HG02981 (cell line): ENCODE results near the gene F11R.
"Not testable (repeated sequence)": the region's sequence is repeated elsewhere in the genome, so short reads cannot be mapped to it uniquely, and the experiment has no call there.

Experiments used
- ATAC-seq: cut with Tn5 transposase; IDR thresholded peaks from one replicate; pipeline ENCODE4 v1.9.1; 2021; ENCODE audit warnings: mild to moderate bottlenecking, moderate library complexity; ENCODE audit not compliant: unreplicated experiment

Gene F11R

DNA sequence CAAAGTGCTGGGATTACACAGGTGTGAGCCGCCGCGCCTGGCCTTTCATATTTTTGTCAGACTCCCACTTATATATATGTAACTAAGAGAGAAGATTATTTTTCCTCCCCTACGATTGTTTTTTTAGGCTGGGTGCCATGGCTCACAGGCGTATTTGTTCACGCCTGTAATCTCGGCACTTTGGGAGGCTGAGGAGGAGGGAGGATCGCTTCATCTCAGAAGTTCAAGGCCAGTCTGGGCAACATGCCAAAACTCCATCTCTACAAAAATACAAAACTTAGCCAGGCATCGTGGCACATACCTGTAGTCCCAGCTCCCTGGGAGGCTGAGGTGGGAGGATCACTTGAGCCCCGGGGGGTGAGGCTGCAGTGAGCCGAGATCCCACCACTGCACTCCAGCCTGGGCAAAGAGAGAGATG is 42.4 kb downstream of the F11R start:
- no peak for ATAC-seq

DNA sequence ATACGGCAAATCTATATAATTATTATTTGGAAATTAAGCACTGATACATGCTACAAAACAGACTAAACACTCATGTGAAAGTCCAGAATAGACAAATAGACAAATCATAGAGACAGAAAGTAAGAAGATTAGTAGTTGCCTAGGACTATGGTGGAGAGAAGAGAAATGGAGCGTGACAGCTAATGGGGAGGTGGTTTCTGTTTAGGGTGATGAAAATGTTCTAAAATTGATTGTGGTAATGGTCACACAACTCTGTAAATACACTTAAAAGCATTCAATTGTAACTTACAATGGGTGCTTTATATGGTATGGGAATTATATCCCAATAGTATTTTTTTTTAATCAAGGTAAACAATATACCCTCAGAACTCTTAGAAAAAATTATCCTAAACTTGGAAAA is 45.9 kb downstream of the F11R start:
- no peak for ATAC-seq

DNA sequence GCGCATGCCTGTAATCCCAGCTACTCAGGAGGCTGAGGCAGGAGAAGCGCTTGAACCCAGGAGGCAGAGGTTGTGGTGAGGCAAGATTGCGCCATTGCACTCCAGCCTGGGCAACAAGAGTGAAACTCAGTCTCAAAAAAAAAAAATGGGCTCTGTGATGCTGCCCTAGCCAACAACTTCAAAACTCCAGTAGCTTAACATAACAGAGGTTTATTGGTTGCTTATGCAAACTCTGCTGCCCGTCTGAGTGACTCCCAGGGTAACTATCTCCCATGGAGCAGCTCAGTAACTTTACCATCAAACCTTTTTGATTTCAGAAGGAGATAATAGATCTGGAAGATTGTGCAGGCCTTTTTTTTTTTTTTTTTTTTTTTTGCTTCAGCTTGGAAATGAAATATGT is 47.5 kb downstream of the F11R start:
- ATAC-seq = no peak

DNA sequence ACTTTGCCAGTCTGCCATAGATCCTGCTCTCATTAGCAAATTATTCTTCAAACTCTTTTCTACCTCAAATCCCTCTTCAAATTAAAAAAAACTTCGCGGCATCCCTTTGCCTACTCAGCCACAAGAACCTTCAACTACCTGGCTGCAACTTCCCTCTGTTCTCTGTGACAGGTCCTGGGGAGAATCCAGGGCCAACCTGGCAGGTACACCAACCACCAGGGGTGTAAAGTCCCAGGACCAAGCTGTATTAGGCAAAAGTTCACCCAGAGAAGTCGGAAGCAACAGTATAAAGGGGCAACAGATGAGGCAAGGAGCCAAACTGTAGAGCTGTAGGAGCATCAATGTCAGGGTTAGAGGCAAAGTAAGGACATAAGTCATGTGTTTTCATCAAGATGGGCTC is 48.0 kb downstream of the F11R start:
- ATAC-seq = no peak

DNA sequence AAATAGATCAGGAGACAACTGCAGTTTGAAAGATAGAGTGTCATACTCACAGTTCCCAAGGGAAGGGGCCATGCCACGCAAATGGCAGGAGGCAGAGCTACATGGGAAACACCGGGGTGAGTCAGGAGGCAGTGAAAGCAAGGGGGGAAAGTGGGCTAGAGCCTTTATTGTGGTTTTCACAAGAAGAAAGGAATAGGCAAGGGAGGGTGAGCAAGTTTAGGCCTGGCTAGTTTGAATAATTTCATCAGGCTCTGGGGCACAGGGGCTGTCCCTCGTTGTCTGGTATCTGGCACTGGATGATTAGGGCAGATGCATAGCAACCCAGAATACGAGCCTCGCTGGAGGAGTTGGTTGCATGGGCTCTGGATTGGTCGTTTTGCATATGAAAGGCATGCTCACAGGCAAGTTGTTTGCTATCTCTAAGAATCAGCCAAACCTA is 49.3 kb downstream of the F11R start:
- ATAC-seq = peak; percentile 34

DNA sequence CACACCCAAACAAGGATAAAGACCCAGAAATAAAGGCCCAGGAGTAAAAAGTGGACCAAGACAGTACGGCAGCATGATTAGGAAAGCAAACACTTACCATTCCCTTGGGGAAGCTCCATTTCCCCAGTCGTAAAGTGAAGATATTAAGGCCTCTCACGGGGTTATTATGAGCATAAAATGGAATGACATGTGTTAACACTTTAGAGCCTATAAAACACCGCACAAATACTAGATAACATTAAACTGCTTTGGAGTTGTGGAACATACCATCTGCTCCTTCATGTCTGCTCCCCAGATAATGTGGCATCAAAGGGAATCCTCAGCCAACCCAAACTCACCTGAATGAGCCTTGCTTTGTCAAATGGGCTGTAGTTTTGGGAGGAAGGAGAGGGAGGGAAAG is 57.4 kb downstream of the F11R start:
- ATAC-seq = no peak

DNA sequence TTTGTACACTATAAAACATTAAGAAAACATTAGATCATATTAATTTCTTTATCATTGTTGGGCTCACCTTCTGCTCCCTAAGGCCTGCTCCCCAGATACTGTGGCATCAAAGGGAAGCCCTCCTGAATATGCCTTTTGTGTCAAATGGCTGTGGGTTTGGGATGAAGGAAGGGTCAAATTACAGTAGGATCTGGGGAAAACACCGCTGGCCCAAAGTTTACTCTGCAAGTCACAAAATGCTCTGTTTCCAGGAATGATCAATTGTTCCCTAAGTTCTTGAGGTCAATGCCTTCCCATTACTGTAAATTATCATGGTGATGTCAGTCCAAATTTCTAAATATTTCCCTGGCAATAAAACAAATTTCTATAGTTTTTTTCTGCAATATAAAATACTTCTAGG is 59.5 kb downstream of the F11R start:
- no peak for ATAC-seq

DNA sequence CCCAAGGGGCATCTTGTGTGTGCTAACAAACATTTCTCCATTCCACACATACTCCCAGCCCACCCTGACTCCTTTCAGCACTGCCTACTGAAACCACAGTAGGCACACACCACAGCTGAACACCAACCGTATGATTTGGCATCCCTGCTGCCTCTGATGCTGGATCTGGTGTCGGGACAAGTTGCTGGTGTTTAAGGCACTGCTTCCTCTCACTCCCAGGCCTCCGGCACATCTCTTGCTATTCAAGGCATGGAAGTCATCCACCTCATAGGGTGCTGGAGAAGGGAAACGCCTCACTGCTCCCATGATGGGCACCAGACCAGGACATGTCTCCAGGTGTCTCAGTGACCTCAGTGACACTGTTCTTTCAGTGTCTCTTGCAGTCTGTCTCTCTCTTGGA is 64.0 kb downstream of the F11R start:
- ATAC-seq = no peak

DNA sequence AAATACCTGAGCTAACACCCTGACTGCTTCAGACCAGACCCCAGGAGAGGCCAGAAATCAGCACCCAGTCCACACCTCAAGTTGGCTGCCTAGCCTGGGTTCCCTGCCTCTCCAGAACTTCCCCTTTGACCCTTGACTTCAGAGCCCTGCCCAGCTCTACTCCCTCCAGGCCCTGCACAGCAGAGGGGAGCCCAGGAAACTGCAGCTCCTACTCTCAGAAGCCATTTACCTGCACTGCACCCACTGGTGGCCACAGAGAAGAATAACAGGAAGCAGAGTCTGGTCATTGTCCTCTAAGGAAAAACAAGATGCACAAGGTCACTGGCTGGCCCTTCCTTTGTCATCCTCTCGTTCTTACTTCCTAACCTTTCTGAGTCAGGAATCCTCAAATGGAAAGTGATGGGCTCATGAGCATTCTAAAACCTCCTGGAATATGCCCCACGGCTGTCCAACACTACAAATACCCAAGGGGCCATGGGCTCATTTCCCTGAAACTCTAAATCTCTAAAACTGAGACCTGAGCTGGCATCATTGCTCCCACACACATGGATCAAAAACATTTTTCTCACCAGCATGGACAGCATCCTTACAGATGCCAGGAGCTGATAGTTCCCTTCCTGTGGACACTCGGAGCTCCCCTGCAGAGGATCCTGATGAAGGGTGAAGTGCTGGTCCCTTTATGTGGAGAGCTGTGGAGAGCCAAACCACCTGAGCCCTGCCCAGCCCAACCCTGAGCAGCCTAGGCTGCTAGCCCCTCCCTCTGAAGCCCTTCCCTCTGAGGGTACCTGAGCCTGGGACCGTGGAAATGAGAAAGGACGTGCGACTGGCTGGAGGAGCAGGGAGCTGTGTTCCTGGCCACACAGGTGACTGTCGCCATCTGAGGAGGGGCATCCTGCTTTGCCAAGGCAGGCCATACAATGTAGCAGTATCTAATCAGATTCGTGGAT is 66.5 kb downstream of the F11R start, which contains the start of gene ITLN2:
TSS of gene ITLN2 (minus strand) at position 652 of the 947 bp plus-strand sequence. CDS start at position 584, 68 bp downstream.
- no peak for ATAC-seq

DNA sequence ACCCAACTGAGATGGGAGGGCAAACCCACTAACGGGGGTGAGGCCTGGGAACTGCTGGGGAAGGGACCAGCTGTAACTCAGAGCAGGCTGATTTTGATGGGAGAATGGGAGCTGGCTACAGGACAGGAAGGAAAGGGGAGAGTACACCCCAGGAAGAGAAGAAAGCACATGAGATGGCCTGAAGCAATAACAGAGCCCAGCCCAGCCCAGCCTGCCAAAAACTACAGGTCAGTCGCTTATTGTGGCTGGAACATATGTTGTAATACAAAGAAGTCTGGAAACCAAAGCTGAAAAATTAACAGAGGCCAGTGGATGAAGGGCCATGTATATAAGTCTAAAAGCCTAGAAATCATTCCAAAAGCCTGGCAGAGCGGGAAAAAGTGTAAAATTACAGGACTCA is 67.9 kb downstream of the F11R start:
- no peak for ATAC-seq

DNA sequence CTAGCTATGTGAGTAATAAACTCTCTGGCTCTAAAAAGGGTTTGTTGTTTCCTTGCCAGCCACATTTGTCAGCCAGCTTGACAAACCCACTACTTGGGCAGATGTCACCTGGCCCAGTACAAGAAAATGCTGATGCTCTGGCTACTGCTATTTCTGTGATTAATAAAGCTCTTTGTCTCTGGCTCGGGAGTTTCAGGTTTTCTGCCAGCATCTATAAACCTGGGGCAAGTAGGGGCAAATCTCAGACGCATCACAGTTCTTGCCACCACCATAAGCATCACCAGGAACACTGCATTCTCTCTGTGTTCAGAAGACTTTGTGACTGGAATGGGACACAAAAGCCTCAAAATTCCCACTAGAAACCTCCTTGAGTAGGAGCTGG is 68.8 kb downstream of the F11R start:
- ATAC-seq = no peak

DNA sequence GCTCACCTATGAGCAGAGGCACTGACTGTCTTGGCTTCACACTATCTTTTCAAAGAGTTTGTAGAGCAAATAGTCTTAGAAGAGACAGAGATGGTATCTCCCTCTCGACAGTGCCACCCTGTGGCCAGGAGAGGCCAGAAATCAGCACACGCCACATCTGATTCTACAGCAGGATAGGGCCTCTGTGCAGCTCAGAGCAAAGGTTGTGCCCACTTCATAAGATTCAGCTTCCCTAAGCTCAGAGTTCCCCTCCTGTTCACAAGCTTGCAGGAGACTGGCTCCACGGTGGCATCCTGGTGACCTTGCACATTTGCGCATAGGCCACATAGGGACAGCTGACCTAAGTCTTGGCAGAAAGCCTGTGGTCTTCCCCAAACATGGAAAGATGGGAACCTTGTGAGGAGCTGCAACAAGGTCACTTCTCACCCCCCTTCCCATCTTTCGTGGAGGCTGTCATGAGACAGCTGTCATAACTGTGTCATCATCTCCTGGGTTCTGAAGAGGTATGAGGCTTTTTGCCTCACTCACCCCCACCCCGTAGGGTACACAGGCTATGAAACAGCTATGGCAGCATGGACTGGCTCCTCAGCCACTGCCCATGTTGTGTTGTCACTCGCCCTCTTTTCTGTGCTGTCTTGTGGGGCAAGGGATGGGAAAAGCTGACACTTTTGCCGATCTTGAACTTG is 69.4 kb downstream of the F11R start:
- no peak for ATAC-seq

DNA sequence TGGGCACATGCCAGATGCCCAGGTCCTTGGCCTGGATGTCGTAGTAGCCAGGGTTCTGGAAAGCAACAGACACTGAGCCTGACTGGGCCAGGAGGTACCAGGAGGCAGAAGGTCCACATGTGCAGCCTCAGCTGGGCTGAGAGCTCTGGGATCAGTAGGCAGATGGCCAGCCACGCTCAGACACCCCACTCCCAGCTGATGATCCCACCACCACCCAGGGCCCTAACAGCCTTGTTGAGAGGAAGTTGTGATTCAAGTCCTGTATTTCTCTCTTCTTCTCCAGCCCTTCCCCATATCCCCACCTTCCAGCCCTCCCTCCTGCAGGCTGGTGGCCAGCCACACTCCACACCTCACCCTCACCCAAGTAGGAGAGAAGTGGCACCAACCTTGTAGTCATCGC is 70.3 kb downstream of the F11R start:
- no peak for ATAC-seq

DNA sequence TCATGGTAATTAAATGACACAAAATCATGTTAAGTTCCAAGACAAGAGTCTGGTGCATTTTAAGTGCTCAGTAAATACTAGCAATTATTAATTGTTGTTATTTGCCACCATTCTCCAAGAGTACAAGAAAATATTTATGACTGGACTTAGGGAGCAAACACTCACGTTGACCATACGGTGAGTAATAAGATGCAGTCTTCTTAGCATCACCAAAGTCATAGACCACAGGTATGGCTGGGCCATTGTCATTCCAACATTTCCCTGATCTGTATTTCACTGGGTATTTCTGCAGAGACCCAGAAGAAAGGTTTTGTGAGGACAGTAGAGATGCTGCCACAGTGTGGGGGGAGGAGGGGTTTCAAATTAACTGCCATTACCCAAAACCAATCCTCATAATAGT is 71.1 kb downstream of the F11R start:
- no peak for ATAC-seq

DNA sequence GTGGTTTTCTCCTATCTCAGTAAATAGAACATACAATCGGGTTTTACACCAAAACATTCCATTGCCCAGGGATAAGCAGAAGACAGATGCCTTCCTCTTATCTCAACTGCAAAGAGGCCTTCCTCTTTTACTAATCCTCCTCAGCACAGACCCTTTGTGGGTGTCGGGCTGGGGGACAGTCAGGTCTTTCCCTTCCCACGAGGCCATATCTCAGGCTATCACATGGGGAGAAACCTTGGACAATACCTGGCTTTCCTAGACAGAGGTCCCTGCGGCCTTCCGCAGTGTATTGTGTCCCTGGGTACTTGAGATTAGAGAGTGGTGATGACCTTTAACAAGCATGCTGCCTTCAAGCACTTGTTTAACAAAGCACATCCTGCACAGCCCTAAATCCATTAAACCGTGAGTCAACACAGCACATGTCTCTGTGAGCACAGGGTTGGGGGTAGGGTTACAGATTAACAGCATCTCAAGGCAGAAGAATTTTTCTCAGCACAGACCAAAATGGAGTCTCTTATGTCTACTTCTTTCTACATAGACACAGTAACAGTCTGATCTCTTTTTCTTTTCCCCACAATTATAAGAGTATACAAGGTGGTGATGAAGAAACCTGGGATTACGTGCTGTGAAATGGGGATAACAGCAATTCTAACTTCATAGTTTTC is 71.6 kb downstream of the F11R start:
- ATAC-seq = not testable (repeated sequence)

DNA sequence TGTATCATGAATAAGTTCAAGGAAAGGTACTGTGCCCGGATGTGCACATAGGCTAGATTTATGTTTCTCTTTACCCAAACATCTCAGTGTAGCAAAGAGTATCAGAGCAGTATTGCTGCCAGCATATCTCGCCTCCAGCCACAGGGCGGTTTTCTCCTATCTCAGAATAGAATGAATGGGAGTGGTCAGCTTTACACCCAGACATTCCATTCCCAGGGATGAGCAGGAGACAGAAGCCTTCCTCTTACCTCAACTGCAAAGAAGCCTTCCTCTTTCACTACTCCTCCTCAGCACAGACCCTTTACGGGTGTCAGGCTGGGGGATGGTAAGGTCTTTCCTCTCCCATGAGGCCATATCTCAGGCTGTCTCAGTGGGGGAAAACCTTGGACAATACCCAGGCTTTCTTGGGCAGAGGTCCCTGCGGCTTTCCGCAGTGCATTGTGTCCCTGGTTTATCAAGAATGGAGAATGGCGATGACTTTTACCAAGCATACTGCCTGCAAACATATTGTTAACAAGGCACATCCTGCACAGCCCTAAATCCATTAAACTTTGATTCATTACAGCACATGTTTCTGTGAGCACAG is 73.7 kb downstream of the F11R start:
- not testable (repeated sequence) for ATAC-seq

DNA sequence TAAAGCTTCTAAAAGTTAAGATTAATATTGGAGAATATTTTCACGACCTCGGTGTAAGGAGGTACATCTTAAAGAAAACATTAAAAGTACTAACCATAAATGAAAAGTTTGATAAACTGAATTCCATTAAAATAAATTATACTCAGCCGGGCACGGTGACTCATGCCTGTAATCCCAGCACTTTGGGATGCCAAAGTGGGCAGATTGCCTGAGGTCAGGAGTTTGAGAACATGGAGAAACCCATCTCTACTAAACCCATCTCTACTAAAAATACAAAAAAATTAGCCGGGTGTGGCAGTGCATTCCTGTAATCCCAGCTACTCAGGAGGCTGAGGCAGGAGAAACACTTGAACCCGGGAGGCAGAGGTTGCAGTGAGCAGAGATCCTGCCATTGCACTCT is 75.1 kb downstream of the F11R start:
- not testable (repeated sequence) for ATAC-seq
